NCI-H2029 treated with DMSO at 0.1 percent for 48 hours (cell line): Measurements from ENCODE around the gene NCMAP.

Experiments used
- DNase-seq: peaks from one replicate; lab custom pipeline; 2025; lab: John Stamatoyannopoulos, UW

The NCMAP gene

GRCh38 chr1:24570265-24571125, 14.6 kb downstream of the NCMAP start:
- no peak for DNase-seq

- no peak for DNase-seq
Measured at GRCh38 chr1:24572301-24572700, 16.4 kb downstream of the NCMAP start.

- no peak for DNase-seq
Measured at GRCh38 chr1:24575905-24576587, 20.2 kb downstream of the NCMAP start.

DNA sequence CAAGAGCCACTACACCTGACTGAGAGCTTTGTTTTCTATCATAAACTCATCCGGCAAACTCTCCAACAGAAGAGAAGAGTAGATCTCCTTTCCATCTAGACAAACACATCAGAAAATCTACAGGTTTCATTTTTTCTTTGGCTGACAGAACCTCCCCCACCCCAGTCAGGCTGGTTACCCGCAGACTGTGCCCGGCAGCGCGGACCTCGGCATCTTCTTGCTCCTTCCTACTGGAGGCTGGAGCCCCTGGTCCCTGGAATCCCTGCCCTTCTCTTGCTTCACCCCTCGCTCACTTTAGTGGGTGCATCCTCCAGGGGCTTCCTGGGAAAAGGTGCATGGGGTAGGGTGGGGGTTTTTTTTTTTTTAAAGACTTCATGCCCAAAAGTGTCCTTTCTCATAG, 23.0 kb downstream of the NCMAP start:
- no peak for DNase-seq

DNA sequence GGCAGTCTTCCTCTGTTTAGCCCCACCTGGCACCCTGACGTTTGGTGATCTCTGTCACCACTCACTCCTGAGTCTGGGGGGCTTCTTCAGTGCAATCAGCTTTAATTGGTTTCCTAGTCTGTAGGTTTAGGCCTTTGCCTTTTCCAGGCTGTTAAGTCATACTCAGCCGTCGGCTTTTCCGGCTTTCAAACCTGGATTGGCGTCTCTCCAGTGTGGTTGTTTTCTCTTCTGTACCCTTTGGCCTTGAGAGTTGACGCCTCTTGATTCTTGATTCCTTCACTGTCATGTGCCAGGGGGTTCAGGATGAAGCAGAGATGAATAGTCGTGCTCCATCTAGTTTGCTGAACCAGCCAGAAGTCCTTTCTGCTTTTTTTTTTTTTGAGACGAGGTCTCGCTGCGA, 24.9 kb downstream of the NCMAP start:
- DNase-seq: no peak

GRCh38 chr1:24584171-24584647, 28.3 kb downstream of the NCMAP start:
- DNase-seq: peak; percentile 55

DNA sequence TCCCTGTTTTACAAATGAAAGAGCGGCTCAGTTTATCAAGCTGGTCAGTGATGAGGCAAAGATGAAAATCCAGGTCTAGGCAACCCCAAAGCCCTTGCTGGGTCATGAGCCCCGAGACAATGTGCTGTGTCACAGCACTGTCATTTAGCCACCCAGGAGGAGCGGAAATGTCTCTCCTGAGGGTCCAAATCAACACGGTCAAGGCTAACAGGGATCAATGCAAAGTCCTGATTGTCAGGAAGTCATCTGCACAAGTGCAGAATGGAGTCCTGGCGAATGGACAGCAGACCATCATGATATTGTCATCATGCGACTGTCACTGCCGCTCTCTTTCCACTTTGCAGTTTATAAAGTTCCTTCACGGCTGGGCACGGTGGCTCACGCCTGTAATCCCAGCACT, 30.2 kb downstream of the NCMAP start:
- no peak for DNase-seq

GRCh38 chr1:24586970-24587820, 31.3 kb downstream of the NCMAP start:
- peak; percentile 33 for DNase-seq

- no peak for DNase-seq
Measured at GRCh38 chr1:24588573-24588972, 32.7 kb downstream of the NCMAP start.

DNA sequence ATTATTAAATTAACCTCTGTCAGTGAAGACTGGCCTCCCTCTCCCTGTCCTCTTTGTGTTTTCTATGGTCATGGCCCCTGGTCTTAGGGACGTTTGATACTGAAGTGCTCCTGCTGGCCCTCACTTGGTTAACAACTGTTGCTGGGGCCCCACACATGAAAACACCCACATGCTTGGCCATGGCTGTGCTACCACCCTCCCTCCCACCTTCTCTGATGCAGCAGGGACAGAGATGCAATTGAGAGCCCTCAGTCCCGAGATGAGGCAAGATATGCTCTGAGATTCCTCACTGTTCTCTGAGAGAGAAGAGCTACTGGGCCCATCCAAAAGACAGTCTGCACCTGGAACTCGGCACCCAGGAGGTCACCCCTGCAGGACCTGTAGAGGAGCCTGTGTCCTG, 33.3 kb downstream of the NCMAP start:
- DNase-seq: no peak

DNA sequence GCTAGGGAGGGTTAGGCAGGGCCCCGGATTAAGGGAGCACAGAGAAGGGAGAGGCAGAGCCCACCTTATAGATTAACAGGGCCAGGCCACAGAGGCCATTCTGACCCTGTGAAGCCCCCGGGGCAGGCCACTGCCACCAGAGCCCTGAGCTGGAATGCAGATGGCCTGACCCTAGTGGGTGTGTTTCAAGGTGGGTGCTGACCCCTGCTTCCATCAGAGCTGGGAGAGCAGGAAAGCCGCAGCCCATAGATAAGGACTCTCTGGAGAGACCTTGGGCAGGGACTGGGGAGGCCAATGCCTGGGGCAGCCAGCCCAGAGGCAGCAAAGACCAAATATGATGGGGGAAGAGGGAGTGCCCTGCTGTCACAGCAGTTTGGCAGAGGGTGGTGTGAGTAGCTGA, 35.9 kb downstream of the NCMAP start:
- DNase-seq: no peak

- DNase-seq: no peak
Measured at GRCh38 chr1:24594328-24594598, 38.4 kb downstream of the NCMAP start.

- no peak for DNase-seq
Measured at GRCh38 chr1:24596401-24596880, 40.6 kb downstream of the NCMAP start.

- DNase-seq: no peak
Measured at GRCh38 chr1:24599265-24599664, 43.4 kb downstream of the NCMAP start.

DNA sequence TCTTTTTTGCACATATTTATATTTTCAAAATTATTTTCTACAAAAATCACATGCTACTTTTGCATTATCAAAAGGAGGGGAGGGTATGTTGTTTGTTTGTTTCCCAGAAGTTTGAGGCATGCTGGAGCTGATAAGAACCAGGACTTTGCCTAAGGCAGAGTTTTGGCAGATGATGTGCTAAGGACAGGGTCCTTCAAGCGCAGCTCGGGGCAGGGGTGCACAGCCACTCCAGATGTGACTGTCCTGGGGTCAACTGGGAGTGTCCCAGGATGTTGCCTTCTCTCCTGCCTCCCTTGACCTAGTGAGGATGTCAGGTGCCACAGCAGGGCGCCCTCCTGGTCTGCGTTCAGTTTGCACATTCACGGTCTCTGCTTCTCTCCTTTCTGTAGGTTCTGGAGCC, 44.7 kb downstream of the NCMAP start:
- DNase-seq: no peak

GRCh38 chr1:24605534-24606295, 49.8 kb downstream of the NCMAP start:
- no peak for DNase-seq

- no peak for DNase-seq
Measured at GRCh38 chr1:24606296-24606605, 50.4 kb downstream of the NCMAP start.

- no peak for DNase-seq
Measured at GRCh38 chr1:24606621-24607020, 50.7 kb downstream of the NCMAP start.

GRCh38 chr1:24609949-24610517, 54.1 kb downstream of the NCMAP start:
- no peak for DNase-seq

- DNase-seq: no peak
Measured at GRCh38 chr1:24619376-24619775, 63.5 kb downstream of the NCMAP start.

GRCh38 chr1:24620678-24621077, 64.8 kb downstream of the NCMAP start:
- no peak for DNase-seq

DNA sequence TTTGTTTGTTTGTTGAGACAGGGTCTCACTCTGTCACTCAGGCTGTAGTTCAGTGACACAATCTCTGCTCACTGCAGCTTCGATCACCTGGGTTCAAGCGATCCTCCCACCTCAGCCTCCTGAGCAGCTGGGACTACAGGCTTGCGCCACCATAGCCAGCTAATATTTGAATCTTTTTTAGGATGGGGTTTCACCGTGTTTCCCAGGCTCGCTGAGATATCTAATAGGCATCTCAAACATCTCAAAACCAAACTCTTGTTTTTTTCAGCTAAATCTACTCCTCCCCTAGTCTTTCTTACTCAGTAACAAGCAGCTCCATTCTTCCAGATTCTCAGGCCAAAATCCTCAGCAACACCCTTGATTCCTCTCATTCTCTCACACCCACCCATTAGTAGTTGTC, 65.2 kb downstream of the NCMAP start:
- no peak for DNase-seq
